HUES48 (cell line): Measurements from ENCODE around the gene PDE11A.
"Not testable (repeated sequence)": the region's sequence is repeated elsewhere in the genome, so short reads cannot be mapped to it uniquely, and the experiment has no call there.

Experiments
- H3K27ac ChIP-seq: one replicate; pipeline ENCODE4 v1.7.0; 2013; ENCODE audit warnings: low read depth, low read length, inconsistent platforms
- H3K27me3 ChIP-seq: 2 replicates; pipeline ENCODE4 v1.6.1; 2013; ENCODE audit warnings: mild to moderate bottlenecking, low read length; ENCODE audit not compliant: control insufficient read depth, insufficient read depth
- H3K36me3 ChIP-seq: 2 replicates; pipeline ENCODE4 v1.6.1; 2013; ENCODE audit warnings: low read length; ENCODE audit not compliant: control insufficient read depth, insufficient read depth
- H3K4me1 ChIP-seq: 2 replicates; pipeline ENCODE4 v1.6.1; 2013; ENCODE audit warnings: mild to moderate bottlenecking, low read length; ENCODE audit not compliant: control insufficient read depth, insufficient read depth
- H3K4me3 ChIP-seq: 2 replicates; pipeline ENCODE4 v1.5.1; 2013; ENCODE audit warnings: mild to moderate bottlenecking, low read depth, low read length
- H3K9ac ChIP-seq: 2 replicates; pipeline ENCODE4 v1.6.1; 2013; ENCODE audit warnings: mild to moderate bottlenecking, low read depth, low read length, moderate library complexity
- H3K9me3 ChIP-seq: 2 replicates; pipeline ENCODE4 v1.6.1; 2013; ENCODE audit warnings: low read length; ENCODE audit not compliant: control insufficient read depth, insufficient read depth

PDE11A gene

DNA sequence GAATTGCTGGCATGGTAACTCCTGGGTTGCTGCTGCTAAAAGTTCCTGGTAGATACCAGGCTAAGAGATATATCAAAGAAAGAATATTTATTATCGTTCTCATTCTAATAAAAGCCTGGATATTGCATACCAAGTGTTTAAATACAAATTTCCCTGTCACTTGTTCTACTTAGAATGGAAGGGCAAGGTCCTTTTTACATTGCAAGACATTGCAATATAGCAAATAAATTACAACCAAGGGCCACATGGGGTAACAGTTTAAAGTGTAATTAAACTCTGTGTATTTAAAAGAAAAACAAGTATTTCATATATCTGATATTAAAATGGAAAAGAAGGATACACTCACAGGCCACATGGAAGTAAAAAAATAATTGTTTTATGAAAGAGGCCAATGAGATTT is 16.2 kb downstream of the PDE11A start:
- Histone ChIP-seq H3K27me3 (no peaks in the 10 kb centered on the region), H3K36me3 (no peaks in the 10 kb centered on the region), H3K9me3 (no peaks in the 10 kb centered on the region), H3K9ac (no peak overlapping the region), H3K4me3 (no peak overlapping the region), H3K4me1 (no peaks in the 10 kb centered on the region), H3K27ac (no peak overlapping the region)

- not testable (repeated sequence) for H3K9me3 ChIP-seq, H3K27me3 ChIP-seq, H3K27ac ChIP-seq
These were observed 21.3 kb downstream of the PDE11A start for GRCh38 chr2:178051257-178051656.

DNA sequence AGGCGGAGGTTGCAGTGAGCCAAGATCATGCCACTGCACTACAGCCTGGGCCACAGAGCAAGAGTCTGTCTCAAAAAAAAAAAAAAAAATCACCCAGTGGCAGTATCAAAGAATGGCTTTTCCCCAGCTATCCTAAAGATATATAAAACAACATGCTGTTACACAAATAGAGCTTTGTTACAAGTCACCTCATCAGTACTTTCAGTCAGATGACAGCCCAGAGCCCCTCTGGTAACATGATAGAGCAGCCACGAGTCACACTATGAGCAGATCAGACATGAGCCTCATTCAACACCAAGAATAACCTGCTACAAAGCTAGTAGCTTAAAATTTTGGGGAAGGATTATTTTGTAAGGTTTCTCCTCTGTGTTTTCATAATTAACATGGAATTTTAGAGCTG is 25.2 kb downstream of the PDE11A start:
- H3K9ac ChIP-seq, result no peak overlapping the region
- H3K4me1 ChIP-seq, result no peaks in the 10 kb centered on the region
- no peaks in the 10 kb centered on the region for H3K27me3 ChIP-seq
- no peak overlapping the region for H3K4me3 ChIP-seq
- H3K36me3 ChIP-seq, result no peaks in the 10 kb centered on the region
- no peaks in the 10 kb centered on the region for H3K9me3 ChIP-seq
- H3K27ac ChIP-seq, result no peak overlapping the region

More at GRCh38 chr2:178051257-178051656, 21.3 kb downstream of the PDE11A start:
- H3K4me1 ChIP-seq, H3K4me3 ChIP-seq, H3K36me3 ChIP-seq, H3K9ac ChIP-seq: not testable (repeated sequence)

DNA sequence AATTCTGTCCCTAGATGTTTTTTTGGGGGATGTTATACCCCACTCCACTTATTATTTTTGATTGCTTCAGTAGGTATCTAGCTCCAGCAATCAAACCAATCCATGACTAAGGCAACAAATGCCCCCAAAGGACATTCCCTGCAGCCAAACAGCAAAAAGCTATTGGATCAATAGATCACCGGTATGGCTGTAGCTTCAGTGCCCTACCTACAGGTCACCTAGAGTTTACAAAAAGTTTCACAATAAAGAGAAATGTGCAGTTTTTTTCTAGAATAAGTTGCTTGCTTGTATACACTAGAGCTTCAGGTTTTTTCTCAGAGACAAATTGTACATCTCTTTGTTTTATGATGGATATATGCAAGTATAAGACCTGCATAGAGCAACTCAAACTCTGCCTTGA is 27.7 kb downstream of the PDE11A start:
- H3K9ac ChIP-seq, result no peak overlapping the region
- no peaks in the 10 kb centered on the region for H3K36me3 ChIP-seq
- no peaks in the 10 kb centered on the region for H3K9me3 ChIP-seq
- no peaks in the 10 kb centered on the region for H3K4me1 ChIP-seq
- H3K27me3 ChIP-seq, result no peaks in the 10 kb centered on the region
- H3K4me3 ChIP-seq, result no peak overlapping the region
- H3K27ac ChIP-seq, result no peak overlapping the region

DNA sequence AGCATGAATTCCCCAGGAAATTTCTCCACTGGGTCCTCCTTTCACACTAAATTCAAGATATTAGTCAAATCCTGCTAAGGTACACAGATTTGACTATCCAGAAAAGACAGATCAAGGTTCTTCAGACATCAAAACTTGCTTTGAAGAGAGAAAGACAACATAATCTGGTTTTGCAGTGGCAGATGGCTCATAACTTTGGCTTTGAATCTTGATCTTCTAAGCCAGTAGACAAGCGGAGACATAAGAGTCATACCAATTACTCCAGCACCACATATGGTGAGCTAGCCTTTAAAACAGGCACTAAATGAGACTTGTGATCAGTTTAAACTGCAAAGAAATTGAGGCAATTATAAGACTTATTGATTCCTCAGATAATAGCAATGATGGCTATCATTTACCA is 29.3 kb downstream of the PDE11A start:
- H3K27ac ChIP-seq, result no peak overlapping the region
- no peak overlapping the region for H3K9ac ChIP-seq
- H3K4me1 ChIP-seq, result no peaks in the 10 kb centered on the region
- H3K4me3 ChIP-seq, result no peak overlapping the region
- H3K9me3 ChIP-seq, result no peaks in the 10 kb centered on the region
- H3K27me3 ChIP-seq, result no peaks in the 10 kb centered on the region
- no peaks in the 10 kb centered on the region for H3K36me3 ChIP-seq

DNA sequence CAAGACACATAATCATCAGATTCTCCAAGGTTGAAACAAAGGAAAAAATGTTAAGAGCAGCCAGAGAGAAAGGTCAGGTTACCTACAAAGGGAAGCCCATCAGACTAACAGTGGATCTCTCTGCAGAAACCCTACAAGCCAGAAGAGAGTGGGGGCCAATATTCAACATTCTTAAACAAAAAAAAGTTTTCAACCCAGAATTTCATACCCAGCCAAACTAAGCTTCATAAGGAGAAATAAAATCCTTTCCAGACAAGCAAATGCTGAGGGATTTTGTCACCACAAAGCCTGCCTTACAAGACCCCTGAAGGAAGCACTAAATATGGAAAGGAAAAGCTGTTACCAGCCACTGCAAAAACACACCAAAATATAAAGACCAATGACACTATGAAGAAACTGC is 39.0 kb downstream of the PDE11A start:
- not testable (repeated sequence) for H3K9ac ChIP-seq, H3K27ac ChIP-seq, H3K4me3 ChIP-seq, H3K9me3 ChIP-seq, H3K27me3 ChIP-seq, H3K4me1 ChIP-seq, H3K36me3 ChIP-seq

- no peak overlapping the region for H3K27ac ChIP-seq
- no peaks in the 10 kb centered on the region for H3K27me3 ChIP-seq
- H3K9ac ChIP-seq, result no peak overlapping the region
- no peaks in the 10 kb centered on the region for H3K9me3 ChIP-seq
- H3K4me3 ChIP-seq, result no peak overlapping the region
- H3K4me1 ChIP-seq, result no peaks in the 10 kb centered on the region
- H3K36me3 ChIP-seq, result no peaks in the 10 kb centered on the region
These were observed 43.2 kb downstream of the PDE11A start for GRCh38 chr2:178029342-178029741.

- H3K4me1 ChIP-seq, result no peaks in the 10 kb centered on the region
- no peak overlapping the region for H3K27ac ChIP-seq
- H3K9me3 ChIP-seq, result no peaks in the 10 kb centered on the region
- no peak overlapping the region for H3K4me3 ChIP-seq
- no peaks in the 10 kb centered on the region for H3K36me3 ChIP-seq
- no peaks in the 10 kb centered on the region for H3K27me3 ChIP-seq
- no peak overlapping the region for H3K9ac ChIP-seq
These were observed 46.9 kb downstream of the PDE11A start for GRCh38 chr2:178025551-178026185.

- Histone ChIP-seq H3K27ac (no peak overlapping the region), H3K9ac (no peak overlapping the region), H3K27me3 (no peaks in the 10 kb centered on the region), H3K9me3 (no peaks in the 10 kb centered on the region), H3K4me3 (no peak overlapping the region), H3K36me3 (no peaks in the 10 kb centered on the region), H3K4me1 (no peaks in the 10 kb centered on the region)
These were observed 54.4 kb downstream of the PDE11A start for GRCh38 chr2:178018141-178018540.

DNA sequence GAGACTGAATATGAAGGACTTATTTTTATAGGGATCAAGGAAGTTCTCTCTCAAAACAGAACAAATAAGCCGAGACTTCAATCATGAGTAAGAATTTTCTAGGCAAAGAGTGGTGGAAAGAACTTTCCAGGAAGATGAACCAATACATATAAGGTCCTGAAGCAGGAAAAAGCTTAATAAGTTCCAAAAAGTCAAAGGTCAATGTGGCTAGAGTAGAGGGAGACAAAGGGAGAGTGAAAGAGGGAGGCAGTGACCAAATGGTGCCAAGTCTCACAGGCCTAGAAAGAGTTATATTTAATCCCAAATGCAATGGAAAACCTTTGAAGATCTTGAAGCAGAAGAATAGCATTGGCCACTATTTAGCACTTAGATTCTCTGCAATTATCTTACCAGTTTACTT is 56.0 kb downstream of the PDE11A start:
- Histone ChIP-seq H3K27ac (no peak overlapping the region), H3K36me3 (no peaks in the 10 kb centered on the region), H3K9me3 (no peaks in the 10 kb centered on the region), H3K27me3 (no peaks in the 10 kb centered on the region), H3K9ac (no peak overlapping the region), H3K4me1 (no peaks in the 10 kb centered on the region), H3K4me3 (no peak overlapping the region)

DNA sequence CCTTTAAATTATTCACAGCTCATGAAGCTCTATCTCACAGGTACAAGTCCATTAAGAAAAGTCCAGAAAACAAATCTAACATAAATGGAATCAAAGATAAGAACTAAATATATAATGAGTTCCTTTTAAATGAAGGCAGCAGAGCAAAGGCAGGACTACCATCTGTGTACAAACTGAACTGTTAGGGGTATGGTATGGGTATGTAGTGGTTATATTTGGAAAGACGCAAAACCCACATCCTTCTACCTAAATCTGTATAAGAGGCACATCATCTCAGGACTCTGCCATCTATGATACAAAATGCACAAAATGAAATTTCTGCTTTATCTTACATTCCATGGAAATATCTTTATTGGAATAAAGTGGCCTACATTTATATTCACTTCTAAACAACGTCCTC is 59.9 kb downstream of the PDE11A start:
- no peak overlapping the region for H3K27ac ChIP-seq
- no peak overlapping the region for H3K9ac ChIP-seq
- H3K4me1 ChIP-seq, result no peaks in the 10 kb centered on the region
- H3K9me3 ChIP-seq, result no peaks in the 10 kb centered on the region
- H3K4me3 ChIP-seq, result no peak overlapping the region
- H3K36me3 ChIP-seq, result no peaks in the 10 kb centered on the region
- H3K27me3 ChIP-seq, result no peaks in the 10 kb centered on the region

GRCh38 chr2:178009813-178010212 is 62.8 kb downstream of the PDE11A start:
- no peak overlapping the region for H3K27ac ChIP-seq
- H3K4me1 ChIP-seq, result no peaks in the 10 kb centered on the region
- H3K9ac ChIP-seq, result no peak overlapping the region
- H3K27me3 ChIP-seq, result no peaks in the 10 kb centered on the region
- H3K9me3 ChIP-seq, result no peaks in the 10 kb centered on the region
- H3K4me3 ChIP-seq, result no peak overlapping the region
- H3K36me3 ChIP-seq, result no peaks in the 10 kb centered on the region
